Right lobe of liver (tissue), 6 donors: ENCODE data around the gene OR2H1. TPM values are rescaled to one million over a fixed set of nuclear protein-coding genes. Genes with fewer than 3 reads are reported as not detected.

Source experiments
- ATAC-seq, 4 donors: fragments of 200-7000 bp; cut with Tn5 transposase; one replicate each; pipeline ENCODE4 v1.9.1; 2020; ENCODE audit warnings: mild to moderate bottlenecking in 4 of 4, moderate library complexity in 4 of 4
- DNase-seq, 3 donors: peaks; one replicate each; pipeline ENCODE4 v3.0.0-alpha.2; 2020
- H3K27ac ChIP-seq, 3 donors: fragments of 200-600 bp; one replicate each; pipeline ENCODE4 v1.8.0; 2022
- H3K27me3 ChIP-seq, 2 donors: fragments of 200-600 bp; one replicate each; pipeline ENCODE4 v1.8.0; 2022
- H3K36me3 ChIP-seq, 4 donors: fragments of 200-600 bp; sonication (generic) in 1 of 4; one replicate each; pipeline versions ENCODE4 v1.5.1 to v1.8.0; 2017 to 2022; ENCODE audit warnings: control low read depth in 1 of 4
- H3K4me1 ChIP-seq, 4 donors: fragments of 200-600 bp; sonication (generic) in 1 of 4; one replicate each; pipeline versions ENCODE4 v1.5.1 to v1.8.0; 2017 to 2022; ENCODE audit warnings: control low read depth in 1 of 4
- H3K4me3 ChIP-seq, 3 donors: fragments of 200-600 bp; one replicate each; pipeline ENCODE4 v1.8.0; 2022
- H3K9me3 ChIP-seq, 4 donors: fragments of 200-600 bp; sonication (generic) in 1 of 4; one replicate each; pipeline versions ENCODE4 v1.5.1 to v1.8.0; 2017 to 2022; ENCODE audit warnings: control low read depth in 1 of 4
- POLR2A ChIP-seq: fragments of 450-650 bp; IDR thresholded peaks from one replicate; pipeline ENCODE4 v1.6.1; 2017; ENCODE audit warnings: antibody characterized with exemption, mild to moderate bottlenecking
- WGBS: methylation state at CpG from one replicate; pipeline ENCODE4 v1.1.6; 2018; ENCODE audit warnings: low coverage, low lambda C conversion rate; ENCODE audit not compliant: insufficient coverage; ENCODE audit errors: missing lambda C conversion rate; 5-methylcytosine and 5-hydroxymethylcytosine counted together
- intact Hi-C, 2 donors: fragments of 100-400 bp; cut with DNase I; formaldehyde crosslinking; loops; one replicate each; pipeline versions ENCODE4 v1.11.2 to v1.14.1; 2022
- long read RNA-seq: library from polyadenylated mRNA; unstranded; transcript quantifications from one replicate; pipeline ENCODE4 v2.0.0, GENCODE V29; 2019
- total RNA-seq, 6 experiments: library from RNA; depleted of rRNA in 2 of 6; stranded (reverse); fragments of >200 nt in 2 of 6; fragmentation: NEBNext Ultra II Directional in 3 of 6; extraction: Animal tissue kit (Norgen Biotek cat#: 25700) in 3 of 6; gene quantifications; one replicate each; pipeline versions ENCODE4 v1.1.0 to v1.2.4, GENCODE V29; 2016 to 2023
- TF ChIP-seq, protein P1 (sequence below), 4 donors: fragments of 200-600 bp in 3 of 4; fragments of 450-650 bp in 1 of 4; IDR thresholded peaks; one replicate each; pipeline versions ENCODE4 v1.5.1 to v1.8.0; 2016 to 2022; ENCODE audit warnings: antibody characterized with exemption in 4 of 4, mild to moderate bottlenecking in 2 of 4
- donor health status: DM: no; HTN: yes; CAD: no.
- donor health status: DM: no; HTN: no; CAD: no.
- donor health status: DM: no; HTN: no; CAD: no.
- donor health status: DM: no; HTN: yes; CAD: no.
- donor health status: DM: no; HTN: yes; CAD: no.

OR2H1 gene
- total RNA-seq: not detected
- long read RNA-seq: 0 reads

DNA sequence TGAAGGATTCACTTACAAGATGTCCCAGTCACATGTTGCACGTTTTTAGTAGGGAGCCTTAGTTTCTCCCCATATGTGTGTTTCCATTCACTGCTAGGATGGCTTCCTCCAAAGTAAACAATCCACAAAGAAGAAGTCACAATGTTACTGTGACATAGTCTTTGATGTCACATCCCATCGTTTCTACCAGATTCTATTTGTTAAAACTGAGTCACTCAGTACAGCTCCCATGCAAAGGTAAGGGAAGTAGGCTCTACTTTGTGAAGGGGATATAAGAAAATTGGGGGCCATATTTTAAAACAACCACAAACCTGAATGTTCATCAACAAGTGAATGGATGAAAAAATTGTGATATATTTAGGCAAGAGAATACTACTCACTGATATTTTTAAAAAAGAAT, at the start of gene OR2H1, which contains the start of gene OR11A1:
Gene OR2H1 (plus strand): TSS at position 185 of the 400 bp plus-strand sequence. CDS start 4,615 bp downstream, outside the sequence.
Gene OR11A1 (minus strand): TSS at position 101 of the 400 bp plus-strand sequence. CDS start 29,430 bp downstream, outside the sequence.
- Histone ChIP-seq H3K27ac (no peak within 1 kb of the TSS), H3K4me1 (no peaks in the 10 kb centered on the region), H3K4me3 (no peak within 1 kb of the TSS), H3K36me3 (no peaks in the 10 kb centered on the region), H3K27me3 (no peaks in the 10 kb centered on the region), H3K9me3 (no peaks in the 10 kb centered on the region)
- no peak for DNase-seq
- intact Hi-C loops: no loop called here
- WGBS: 27% methylated on average over 2 of the region's 2 CpGs
- TF ChIP-seq, protein P1, sequence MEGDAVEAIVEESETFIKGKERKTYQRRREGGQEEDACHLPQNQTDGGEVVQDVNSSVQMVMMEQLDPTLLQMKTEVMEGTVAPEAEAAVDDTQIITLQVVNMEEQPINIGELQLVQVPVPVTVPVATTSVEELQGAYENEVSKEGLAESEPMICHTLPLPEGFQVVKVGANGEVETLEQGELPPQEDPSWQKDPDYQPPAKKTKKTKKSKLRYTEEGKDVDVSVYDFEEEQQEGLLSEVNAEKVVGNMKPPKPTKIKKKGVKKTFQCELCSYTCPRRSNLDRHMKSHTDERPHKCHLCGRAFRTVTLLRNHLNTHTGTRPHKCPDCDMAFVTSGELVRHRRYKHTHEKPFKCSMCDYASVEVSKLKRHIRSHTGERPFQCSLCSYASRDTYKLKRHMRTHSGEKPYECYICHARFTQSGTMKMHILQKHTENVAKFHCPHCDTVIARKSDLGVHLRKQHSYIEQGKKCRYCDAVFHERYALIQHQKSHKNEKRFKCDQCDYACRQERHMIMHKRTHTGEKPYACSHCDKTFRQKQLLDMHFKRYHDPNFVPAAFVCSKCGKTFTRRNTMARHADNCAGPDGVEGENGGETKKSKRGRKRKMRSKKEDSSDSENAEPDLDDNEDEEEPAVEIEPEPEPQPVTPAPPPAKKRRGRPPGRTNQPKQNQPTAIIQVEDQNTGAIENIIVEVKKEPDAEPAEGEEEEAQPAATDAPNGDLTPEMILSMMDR (IDR thresholded peaks at IDR 0.05): no peak
- TF ChIP-seq POLR2A: no peak
- no peak for ATAC-seq

DNA sequence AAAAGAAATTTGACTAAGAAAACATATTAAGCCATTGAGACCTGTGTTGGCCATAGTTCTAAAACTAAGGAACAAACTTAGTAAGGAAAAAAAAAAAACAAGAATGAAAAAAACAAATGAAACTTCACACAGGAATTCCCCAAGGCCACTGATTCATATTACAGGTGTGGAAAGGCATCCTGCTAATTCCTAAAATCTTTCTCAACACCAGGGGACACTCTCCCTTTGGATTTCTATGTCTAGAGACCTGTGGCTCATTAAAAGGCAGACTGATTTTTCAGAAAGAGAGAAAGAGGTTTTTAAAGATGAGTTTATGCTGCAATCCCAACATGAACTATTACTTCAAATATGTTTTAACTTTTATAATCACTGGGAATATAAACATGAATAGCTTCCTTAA, 42.4 kb upstream of the OR2H1 start, which contains the start of gene OR12D1:
Gene OR12D1 (plus strand): TSS at position 341 of the 400 bp plus-strand sequence.
- Histone ChIP-seq H3K9me3 (no peaks in the 10 kb centered on the region), H3K4me3 (no peak within 1 kb of the TSS), H3K36me3 (no peaks in the 10 kb centered on the region), H3K4me1 (no peaks in the 10 kb centered on the region), H3K27ac (no peak within 1 kb of the TSS), H3K27me3 (no peaks in the 10 kb centered on the region)
- ATAC-seq (peak; percentile 36 to 84 (median 54)), DNase-seq (no peak)
- TF ChIP-seq, protein P1 (IDR thresholded peaks at IDR 0.05): peak; percentile 45 to 52 (median 48)
- no peak for TF ChIP-seq POLR2A
- intact Hi-C loops: no loop called here

DNA sequence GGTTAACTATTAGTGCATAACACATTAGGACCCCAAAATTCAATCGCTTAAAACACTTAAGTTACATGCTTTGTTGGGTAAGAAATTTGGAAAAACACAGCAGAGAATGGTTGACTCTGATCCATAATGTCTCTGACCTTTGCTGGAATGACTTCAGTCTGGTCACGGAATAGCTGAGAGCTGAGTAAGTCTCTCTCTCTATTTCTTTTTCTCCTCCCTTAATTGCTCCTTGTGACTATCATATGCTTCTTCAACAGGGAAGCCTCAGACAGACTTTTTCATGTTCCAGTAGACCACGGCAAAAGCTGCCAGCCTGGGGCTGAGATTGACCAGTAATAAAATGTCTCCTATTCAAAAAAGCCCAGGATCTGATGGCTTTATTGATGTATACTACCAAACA, 37.4 kb upstream of the OR2H1 start:
- Histone ChIP-seq H3K27ac (no peak overlapping the region), H3K27me3 (no peaks in the 10 kb centered on the region), H3K4me1 (no peaks in the 10 kb centered on the region), H3K36me3 (no peaks in the 10 kb centered on the region), H3K4me3 (no peak overlapping the region), H3K9me3 (no peaks in the 10 kb centered on the region)
- ATAC-seq: no peak
- DNase-seq: no peak
- intact Hi-C loops: no loop called here
- 52% methylated on average over 3 of the region's 3 CpGs for WGBS
- TF ChIP-seq, protein P1 (IDR thresholded peaks at IDR 0.05): no peak

DNA sequence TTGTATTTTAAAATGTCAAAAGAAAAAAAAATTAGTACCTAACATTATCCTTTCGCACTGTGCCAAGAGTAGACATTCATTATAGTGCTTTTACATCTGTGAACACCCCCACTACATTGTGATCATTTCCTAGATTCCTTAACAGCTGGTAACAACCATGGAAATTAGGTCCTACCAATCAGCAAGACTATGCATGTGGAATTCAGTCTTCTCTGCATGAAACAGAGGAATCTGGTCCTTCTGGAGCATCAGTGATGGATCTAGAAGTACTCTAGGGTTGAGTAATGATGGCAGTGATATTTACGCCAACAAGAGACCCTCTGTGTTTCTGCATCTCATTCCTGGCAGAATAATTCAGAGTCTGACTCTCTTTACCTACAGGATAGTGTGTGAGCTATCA, 32.8 kb upstream of the OR2H1 start:
- H3K9me3 ChIP-seq: no peaks in the 10 kb centered on the region

More for the DNA sequence above, 32.8 kb upstream of the OR2H1 start:
- no peaks in the 10 kb centered on the region for H3K4me1 ChIP-seq
- no peak for ATAC-seq
- TF ChIP-seq POLR2A: no peak
- TF ChIP-seq, protein P1 (IDR thresholded peaks at IDR 0.05): no peak
- H3K27me3 ChIP-seq: no peaks in the 10 kb centered on the region
- H3K27ac ChIP-seq: no peak overlapping the region
- intact Hi-C loops: no loop called here
- no peaks in the 10 kb centered on the region for H3K36me3 ChIP-seq
- no peak for DNase-seq
- whole genome bisulfite sequencing: 85% methylated on average over 2 of the region's 2 CpGs
- no peak overlapping the region for H3K4me3 ChIP-seq
